UCSD-AML1 (cell line): ENCODE data around the gene DIPK1C.
"Not testable (repeated sequence)": the region's sequence is repeated elsewhere in the genome, so short reads cannot be mapped to it uniquely, and the experiment has no call there.

Experiments used
- DNase-seq: peaks from one replicate; lab custom pipeline; 2025; ENCODE audit not compliant: unreplicated experiment; lab: John Stamatoyannopoulos, UW

The DIPK1C gene

DNA sequence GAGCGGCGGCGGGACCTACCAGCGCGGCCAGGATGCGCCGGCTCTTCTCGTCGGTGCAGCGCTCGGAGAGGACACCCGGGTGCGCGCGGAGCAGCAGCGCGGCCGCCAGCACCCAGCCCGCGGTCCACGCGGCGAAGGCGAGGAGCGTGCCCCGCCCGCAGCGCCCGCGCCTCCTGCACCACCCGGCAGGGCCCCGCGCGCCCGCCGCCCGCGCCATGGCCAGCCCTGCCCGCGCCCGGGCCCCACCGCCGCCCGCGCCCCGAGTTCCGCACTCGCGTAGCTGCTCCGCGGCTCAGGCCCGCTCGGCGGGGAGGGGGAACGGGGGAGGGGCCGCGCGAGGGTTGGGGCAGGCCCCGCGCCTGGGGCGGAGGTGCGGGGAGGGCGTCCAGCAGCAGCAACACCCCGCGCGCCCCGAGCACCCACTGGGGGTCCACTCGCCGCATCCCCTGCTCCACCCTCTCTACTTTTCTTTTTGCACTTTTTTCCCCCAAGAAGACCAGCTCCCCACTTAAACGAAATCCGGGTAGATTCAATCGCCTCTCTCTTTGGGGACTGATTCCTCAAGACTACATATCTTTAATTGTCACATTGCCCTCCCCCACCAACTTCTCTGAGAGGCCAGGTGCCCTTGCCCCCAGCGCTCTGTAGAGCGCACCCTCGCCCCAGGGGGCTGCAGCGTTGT, at the start of gene DIPK1C:
DIPK1C (minus strand) TSS at position 266 of the 682 bp plus-strand sequence; CDS start at position 217, 49 bp downstream.
- no peak for DNase-seq

DNA sequence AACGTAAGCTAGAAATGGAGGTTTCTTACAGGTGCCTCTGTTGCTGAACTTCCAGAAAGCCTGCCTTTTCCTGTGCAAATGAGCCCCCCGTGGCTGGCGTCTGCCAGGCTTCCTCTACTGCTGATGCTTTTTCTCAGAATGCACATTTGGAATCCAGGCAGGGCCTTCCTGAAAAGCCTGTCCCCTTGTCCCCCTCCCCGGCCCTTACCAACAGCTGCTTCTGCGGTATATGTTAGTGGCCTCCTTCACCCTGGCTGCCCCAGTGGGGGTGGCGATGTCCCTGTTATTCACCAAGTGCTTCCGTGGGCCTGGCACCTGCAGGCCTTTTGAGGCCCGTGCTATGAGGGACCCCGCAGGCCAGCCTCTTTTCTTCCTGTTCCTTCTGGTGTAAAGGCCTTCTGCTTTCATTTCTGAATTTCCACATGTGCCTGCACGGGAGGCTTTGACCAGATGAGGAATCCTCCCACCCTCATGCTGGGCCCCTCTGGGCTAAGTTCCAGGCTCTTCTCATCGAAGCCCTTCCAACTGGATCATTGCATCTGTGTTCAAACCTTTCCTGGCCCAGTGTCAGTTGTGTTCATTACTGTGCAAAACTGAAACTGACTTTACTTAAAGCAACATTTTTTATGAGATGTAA, 49.5 kb upstream of the DIPK1C start:
- DNase-seq = no peak

- DNase-seq = no peak
Measured at GRCh38 chr18:74505776-74506175, 48.7 kb upstream of the DIPK1C start.

DNA sequence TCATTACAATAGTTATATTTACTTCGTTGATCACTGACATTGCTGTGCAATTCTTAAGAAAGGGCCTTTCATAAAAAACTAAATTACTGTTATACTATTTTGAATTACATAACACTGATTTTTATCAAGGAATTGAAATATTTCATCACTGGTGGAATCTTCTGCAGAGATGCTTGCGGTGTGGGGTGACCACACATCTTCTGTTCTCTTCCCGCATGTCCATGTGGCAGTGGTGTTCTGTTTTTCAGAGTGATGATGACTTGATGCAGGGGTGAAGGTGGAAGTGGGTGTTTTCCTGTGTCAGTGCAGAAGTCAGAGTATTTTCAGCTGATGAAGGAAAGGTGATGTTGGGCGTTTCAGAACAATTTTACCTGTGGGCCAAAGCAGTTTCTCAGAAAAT, 46.0 kb upstream of the DIPK1C start:
- no peak for DNase-seq

DNA sequence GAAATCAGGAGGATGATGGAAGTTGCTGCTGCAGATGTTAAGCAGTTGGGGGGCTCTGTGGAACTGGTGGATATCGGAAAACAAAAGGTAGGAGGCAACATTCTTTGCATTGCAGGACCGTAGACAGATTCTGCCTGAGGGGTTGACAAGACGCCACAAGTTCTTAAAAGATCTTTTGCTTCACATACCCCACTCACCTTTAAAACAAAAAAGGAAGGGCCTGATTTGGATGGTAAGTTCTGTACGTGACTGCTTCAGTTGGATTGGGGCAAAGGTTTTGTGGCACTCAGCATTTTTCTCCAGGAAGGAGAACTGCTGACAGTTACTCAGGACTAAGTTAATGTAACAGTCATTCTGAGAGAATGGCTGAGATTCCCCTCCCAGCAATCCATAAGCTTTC, 44.3 kb upstream of the DIPK1C start:
- DNase-seq = no peak

DNA sequence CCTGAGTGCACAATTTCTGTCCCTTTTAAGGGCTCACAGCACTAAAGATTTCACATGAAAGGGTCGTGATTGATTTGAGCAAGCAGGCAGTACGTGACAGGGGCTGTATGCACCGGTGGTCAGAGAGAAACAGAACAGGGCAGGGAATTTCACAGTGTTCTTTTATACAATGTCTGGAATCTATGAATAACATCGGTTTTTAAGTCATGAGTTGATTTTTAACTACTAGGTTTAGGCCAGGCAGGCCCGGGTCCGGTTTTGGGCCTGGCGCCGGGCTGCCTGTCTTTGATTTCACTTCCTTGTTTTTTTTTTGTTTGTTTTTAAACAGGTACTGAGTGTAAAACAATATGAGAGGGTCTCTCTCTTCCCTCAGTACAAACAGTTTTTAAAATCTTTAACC, 43.7 kb upstream of the DIPK1C start:
- DNase-seq = not testable (repeated sequence)

DNA sequence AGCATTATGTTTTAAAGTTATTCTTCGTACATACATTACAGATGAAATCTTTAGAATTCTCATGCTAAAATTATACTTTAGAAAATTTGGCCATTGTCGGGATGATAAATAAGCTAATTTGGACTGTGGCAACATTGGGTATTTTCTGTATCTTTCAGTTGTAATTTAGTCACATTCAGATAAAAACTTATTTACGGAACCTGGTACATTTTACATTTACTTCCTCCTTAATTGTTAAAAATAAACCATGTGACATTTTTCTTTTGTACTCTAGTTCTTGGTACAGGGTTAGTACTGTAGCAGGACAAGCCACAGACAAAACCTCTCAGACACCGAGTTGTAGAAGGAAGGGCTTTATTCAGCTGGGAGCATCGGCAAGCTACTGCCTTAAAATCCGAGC, 43.3 kb upstream of the DIPK1C start:
- no peak for DNase-seq

DNA sequence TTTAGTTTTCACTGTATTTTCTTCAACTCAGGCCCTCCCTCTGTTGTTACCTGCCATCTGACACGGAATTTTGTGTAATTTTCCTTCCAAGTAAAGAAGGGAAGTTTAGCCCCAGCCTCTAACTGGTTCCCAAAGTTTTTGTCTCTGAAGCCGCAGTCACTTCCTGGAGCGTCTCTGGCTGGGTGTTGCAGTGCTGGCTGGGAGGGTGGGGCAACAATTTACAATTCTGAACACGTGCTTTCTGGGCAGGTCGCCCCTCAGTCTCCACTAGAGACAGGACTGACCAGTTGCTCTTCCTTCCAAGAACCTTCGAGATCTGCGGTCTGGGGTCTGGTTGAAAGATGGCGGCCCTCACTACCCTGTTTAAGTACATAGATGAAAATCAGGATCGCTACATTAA, 42.5 kb upstream of the DIPK1C start:
- peak; percentile 60 for DNase-seq

DNA sequence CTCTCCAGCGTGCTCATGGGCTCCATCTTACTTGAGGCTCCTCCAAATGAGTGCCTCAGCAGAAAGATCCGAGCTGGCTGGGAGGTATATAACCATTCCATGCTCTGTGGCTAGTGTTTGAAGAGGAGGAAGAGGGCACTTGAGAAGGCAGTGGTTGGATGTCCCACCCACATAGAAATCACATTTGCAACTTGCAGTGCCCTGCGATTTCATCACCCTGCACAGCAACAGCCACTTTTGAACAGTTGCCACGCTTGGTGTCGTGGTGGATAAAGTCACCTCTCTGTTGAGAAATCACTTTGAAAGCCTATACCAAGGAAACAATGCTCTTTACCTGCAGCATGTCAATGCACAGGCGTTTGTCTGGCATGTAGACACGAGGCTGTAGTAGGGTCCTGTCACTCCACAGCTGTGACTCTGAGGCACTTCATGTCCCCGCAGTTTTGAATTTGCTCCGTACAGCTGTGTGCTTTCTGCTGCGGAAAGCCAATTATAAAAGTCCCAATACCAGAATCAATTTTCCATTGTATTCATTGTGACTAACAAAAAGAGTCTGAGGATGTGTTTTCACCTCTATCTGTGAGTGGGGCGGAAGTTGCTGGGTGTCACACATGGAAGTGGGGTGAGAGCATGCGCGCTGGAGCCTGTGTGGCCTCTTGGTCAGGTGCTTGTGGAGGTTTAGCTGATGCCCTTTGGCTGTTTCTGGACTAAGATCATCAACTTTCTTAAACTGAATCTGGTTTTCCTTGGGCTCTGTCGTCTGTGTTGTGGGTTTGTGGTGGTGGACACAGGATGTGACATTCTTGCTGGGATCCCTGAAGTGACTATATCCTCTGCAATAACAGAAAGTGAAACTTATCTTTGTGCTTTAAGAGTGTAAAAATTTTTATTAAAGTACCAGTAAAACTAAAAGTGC, 41.9 kb upstream of the DIPK1C start:
- DNase-seq = peak; percentile 73

DNA sequence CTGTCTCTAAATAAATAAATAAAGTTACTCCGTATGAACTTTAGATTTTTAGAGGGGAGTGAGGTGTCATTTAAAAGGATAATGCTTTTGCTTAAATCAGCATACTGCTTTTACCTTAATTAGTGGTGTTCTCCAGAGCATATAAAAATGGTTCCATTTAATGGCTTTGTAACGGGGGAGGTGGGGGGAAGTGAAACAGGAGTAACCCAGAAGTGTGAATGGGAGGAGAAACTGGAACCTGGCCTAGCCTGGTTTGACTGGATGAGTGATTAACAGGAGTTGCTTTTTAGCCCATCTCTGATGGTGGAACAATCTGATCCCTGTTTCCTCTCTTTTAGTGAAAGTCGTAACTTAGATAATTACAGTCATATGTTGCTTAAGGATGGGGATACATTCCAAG, 40.7 kb upstream of the DIPK1C start:
- DNase-seq = no peak

DNA sequence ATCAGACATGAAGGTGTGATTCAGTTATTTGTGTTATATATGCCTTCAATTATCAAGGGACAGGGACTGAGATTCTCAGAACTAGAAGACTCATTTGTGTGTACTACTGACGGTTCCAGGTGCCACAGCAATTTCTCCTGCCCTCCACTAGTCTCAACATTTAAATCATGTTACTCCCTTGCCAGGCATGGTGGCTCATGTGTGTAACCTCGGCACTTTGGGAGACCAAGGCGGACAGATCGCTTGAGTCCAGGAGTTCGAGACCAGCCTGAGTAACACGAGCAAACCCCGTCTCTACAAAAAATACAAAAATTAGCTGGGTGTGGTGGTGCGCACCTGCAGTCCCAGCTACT, 40.2 kb upstream of the DIPK1C start:
- no peak for DNase-seq

DNA sequence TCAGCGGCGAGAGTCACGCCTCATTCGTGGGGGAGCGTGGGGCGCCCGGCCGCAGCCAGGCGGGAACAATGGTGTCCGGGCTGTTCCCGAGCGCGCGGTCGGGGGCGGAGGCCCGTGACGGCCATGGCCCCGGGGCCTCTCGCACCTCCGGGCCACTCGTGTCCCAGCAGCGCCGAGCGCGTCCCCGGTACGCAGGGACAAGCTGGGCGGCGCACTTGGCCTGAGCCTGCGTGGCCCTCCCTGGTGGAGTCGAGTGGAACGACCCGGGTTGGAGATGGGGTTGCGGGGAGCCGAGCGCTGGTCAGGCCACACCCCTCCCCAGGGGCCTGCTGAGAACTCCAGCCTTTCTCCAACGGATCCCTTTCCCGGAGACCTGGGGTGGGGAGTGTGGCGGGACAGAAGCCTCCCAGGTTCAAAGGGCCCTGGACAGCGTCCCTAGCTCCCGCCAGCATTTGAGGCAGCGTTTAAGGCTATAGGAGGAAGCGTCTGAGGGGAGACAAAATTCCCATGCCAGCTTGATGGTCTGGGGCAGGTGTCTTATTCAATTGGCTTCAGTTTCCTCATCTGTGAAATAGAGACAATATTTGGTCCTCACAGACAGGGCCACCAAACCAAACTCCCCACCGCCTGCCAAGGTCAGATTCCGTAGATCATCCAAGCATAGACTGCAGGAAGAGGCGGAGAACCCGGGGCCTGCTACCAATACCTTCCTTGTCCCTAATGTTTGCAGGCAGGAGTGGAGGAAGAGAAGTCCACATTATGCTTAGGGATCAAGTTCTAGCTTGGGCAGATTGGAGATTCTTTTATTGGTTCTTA, 39.6 kb upstream of the DIPK1C start:
- DNase-seq = peak; percentile 79

DNA sequence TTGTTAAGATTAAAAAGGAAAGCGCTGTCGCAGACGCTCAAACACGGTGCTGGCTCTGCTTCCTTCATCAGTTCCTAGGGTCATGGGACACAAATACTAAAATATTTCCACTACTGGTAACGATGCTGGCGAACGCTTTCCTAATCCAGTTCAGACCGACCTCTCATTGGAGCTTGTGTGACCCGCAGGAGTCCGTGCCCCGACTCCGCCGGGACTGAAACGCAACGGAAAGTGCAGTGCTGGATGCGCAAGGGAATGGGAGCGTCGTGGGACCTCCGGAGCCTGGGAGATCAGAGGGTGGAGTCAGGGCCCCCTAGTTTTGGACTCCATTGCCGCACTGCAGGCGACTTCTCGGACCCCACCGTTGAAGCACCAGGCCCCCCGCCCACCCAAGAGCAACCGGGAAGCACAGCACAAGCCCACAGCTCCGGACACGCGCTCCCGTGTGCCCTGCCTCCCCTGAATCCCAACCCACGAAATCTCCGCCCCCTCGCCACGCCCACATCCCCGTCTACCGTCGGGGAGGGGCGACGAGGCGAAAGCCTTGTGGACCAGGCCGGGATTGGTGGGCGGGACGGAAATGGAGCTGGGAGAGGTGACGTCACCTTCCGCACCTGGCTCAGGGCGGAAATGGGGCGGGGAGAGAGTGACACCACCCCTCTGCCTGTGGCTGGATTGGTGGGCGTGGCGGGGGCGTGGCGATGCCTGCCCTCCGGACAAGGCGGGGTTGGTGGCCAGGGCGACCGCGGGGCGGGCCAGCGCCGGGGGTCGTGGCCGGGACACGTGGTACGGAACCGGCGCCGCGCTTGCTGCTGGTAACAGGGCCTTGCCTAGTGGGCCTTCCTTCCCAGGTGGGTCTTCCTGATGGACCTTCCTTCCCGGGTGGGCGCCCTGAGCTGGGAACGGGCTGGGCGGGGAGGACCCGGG, 38.7 kb upstream of the DIPK1C start, which contains the start of gene CNDP2:
CNDP2 (plus strand) TSS at position 783 of the 927 bp plus-strand sequence. CDS start 3,611 bp downstream, outside the sequence.
- DNase-seq = peak; percentile 100

DNA sequence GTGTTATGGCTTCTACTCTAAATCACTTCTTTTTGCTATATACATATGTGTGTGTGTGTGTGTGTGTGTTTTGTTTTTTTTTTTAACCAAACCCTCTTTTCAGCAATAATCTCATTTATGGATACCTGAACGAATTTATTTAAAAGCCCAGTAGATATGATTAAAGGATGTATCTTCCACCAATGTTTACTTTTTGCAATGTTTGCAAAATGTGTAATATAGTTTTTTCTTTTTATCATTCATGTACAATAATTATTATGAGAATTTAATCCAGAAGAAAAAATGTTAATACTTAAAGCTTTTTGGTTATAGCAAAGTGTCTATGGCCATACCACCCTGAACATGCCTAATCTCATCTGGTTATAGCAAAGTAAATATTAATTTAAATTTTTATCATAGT, 37.4 kb upstream of the DIPK1C start:
- DNase-seq = no peak

GRCh38 chr18:74493689-74494088, 36.6 kb upstream of the DIPK1C start:
- peak; percentile 58 for DNase-seq

- no peak for DNase-seq
Measured at GRCh38 chr18:74492259-74492658, 35.2 kb upstream of the DIPK1C start.

- no peak for DNase-seq
Measured at GRCh38 chr18:74489676-74490075, 32.6 kb upstream of the DIPK1C start.

DNA sequence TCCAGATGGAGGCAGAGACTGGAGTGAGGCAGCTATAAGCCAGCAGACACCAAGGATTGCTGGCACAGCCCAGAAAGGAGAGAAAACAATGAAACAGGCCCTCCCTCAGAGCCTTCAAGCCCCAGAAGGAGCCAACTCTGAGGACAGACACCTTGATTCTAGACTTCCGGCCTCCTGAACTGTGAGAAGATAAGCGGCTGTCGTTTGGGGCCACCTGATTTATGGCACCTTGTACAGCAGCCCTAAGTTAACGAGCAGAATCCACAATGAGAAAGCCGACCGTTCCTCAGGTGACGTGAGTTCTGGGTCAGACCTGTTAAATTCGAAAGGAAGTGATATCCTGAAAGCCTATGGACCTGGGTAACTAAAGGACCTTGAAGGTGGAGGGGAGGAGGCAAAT, 31.8 kb upstream of the DIPK1C start:
- no peak for DNase-seq

DNA sequence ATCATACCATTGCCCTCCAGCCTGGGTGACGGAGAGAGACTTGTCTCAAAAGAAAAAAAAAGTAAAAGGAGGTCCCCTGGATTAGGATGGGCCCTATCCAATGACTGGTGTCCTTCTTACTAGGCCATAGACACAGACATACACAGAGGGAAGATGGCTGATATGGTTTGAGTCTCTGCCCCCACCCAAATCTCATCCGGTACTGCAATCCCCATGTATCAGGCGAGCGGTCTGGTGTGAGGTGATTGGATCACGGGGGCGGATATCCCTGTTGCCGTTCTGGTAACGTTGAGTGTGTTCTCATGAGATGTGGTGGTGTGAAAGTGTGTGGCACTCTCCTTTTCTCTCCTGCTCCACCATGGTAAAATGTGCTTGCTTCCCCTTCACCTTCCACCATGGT, 31.2 kb upstream of the DIPK1C start:
- no peak for DNase-seq
